Stimulated activated CD8-positive, alpha-beta memory T cell treated with anti-CD3 and anti-CD28 coated beads, Interleukin-12 subunit alpha, Interleukin-12 subunit beta, amount 100 ng/mL, for 4 hours (primary cell): ENCODE measurements around the gene SLC35G1.

Experiments used
- DNase-seq: peaks from one replicate; pipeline ENCODE4 v3.0.0-alpha.2; 2020; ENCODE audit warnings: low read depth

Gene SLC35G1

DNA sequence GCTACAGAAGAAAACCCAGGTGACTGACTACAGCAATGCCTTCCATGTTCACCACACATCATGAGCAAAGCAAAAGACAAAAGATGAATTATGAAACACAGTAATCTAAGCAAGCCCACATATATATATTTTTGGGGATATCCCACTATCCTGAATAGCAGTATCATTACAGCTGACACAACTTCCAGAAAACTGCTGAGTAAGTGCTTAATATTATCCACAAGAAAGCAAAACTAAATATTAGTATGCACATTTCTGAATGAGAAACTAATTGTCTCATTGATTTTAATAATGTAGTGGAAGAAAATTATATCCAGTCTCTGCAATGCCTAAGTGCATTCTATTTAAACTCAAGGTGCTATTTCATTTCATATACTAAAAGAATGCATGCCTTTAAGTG is 14.5 kb upstream of the SLC35G1 start:
- no peak for DNase-seq

DNA sequence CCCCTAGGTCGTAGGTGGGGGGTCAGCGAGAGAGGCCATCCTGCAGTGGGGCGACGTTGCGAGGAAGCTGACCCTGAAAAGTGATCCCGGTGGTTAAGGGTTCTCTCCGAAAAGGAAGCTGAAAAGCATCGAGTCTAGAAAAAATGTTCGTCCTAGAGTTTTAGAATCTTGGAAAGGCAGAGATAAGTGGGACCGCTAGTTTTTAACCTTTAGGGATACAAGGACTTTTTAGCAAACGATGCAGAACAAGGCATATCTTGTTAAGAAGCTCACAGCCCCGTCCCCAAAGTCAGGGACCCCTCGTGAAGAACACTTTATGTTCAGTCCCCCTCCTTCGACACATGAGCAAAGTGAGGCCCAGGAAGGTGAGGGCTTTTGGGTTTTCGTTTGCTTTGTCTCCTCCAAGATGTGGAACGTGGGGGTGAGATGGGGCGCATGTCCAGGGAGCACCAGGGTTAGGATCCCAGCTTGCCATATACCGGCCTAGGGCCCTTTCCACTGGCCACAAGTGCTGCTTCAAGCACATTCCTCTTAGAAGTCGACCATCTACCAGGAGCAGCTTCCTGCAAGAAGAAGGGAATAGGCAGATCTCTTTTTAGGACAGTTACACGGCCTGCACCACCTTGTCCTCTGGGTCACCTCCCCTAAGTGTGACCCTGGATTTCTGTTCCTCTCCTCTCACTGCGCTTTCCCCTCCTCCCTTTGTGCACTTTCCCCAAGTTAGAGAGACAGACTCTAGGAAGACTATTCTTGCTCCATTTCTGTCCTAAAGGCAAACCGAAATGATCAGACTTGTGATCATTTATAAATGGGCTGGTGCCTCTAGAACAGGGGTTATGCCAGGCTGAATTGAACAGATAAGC is 969 bp downstream of the SLC35G1 start:
- DNase-seq = no peak

DNA sequence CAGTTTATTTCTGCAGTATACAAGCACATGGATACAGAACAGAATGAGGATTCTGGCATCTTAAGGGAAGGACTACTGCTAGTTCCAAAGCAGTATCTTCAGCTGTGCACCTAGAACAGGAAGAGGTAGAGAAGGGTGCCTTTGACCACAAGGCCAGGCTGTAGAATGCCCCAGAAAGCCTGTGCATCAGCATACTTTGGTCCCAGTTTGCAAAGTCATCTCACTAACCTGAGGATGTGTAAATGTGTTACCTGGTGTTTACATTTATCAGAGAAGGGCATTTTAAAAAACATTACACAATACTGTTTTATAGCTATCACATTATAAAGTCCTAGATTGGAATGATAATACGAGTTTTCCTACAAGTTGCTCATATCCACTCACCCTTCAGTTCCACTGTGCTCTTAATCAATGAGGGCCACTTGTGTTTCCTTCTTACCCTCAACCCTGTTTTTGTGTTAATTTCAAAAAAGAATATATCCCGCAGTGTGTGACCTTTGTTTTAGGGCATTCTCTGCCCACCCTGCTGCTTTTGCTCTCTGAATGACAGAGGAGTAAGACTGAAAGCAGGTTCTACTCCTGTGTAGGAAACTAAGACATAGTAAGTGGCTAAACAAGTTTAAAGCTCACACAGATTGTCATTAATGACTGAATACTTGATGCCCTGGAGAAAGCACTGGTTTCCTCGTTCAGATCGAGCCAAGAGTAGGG is 3.4 kb downstream of the SLC35G1 start:
- no peak for DNase-seq

DNA sequence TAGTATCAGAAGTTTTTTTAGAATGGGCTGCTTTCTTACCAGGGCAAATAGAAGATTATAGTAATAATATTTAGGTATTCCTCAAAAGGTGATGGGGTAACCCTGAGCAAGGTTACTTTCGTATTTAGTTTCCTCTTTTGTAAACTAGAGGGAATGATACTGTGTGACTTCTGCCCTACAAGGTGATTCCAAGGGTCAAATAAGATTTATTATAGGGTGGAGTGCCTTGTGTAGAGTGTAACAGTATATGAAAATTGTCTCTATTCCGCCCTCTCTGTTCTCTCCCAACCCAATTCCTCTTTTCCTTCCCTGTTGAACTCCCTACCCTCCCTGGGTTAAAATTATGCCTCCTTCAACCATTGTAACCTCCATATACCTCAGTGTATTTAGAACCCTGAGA is 5.3 kb downstream of the SLC35G1 start:
- no peak for DNase-seq

DNA sequence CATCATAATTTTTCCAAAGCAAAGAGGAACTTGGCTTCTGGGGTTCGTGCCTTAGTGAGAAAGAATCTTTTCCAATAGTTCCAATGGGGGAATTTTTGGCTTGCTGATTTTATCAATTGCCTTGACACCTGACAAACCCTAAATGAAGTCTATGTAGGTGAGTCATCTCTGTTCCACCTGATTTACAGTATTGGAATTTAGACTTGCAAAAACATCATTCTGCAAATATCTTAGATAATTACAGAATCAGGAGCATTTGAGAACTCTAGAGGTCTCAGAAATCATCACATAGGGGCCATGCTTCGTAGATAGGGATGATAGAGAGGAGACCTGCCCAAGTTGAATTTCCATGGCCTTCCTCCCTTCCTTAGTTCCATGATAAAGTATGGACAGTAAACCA is 9.3 kb downstream of the SLC35G1 start:
- no peak for DNase-seq

DNA sequence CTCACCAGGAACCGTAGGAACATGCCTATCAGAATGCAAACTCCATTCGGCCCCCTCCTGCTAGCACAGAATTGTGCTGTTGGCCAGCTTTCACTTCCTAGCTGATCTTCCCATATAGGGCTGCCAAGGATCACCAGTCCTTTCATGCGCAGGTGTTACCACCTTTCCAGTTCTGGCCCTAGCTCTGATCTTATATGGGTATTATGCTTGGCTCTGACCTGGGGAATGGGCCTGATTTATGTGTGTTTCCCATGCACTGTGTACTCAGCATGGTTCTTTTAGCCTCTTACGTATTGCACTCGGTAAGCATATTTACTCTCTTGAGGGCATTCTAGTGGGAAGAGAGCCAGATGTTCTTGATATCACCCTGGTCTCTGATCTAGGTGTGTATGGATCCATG is 11.1 kb downstream of the SLC35G1 start:
- no peak for DNase-seq

DNA sequence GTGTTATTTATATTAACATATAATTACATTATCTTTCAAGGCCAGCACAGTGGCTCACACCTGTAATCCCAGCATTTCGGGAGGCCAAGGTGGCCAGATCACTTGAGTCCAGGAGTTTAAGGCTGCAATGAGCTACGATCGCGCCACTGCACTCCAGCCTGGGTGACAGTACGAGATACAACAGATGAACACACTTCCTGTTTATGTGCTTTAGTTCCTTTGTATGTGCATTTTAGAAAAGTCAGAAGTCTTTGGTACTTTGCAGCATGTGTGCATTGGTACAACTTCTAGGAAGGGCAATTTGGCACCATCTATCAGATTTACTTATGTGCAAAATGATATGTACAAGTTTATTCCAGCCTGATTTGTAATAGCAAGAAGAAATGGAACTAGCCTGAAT is 13.3 kb downstream of the SLC35G1 start:
- no peak for DNase-seq

DNA sequence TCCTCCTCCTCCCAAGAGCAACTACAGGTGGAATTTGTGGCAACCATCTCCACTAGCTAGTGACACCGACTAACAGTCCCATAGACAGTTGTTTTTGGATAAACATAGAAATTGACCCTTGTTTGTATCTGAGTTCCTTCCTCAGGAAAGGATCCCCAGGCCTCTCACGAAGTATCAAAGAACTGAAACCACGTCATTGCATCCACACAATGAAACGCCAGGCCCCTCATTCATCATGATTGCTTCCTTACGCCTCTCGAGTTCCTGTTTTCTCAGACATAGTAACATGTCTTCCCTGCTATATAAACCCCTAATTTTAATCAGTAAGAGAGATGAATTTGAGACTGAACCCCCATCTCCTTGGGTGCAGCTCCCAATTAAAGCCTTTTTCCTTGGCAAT is 18.1 kb downstream of the SLC35G1 start:
- DNase-seq = no peak

DNA sequence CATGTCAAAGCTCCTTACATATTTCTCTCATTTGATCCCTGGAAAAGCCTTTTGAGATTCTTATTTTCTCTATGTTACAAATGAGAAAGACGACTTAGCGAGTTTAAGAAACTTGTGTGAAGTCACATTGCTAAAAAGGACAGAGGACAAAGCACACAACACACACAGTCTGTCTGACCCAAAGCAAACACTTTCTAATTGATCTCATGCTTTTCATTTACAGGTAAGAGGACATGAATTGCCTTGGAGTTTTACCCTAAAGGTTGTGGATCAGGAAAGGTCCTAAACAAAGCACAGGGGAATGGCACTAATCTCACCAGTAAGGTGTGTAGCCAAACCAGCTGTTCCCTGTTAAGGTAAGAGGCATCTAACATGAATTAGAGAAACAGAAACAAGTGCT is 18.7 kb downstream of the SLC35G1 start:
- DNase-seq = no peak

DNA sequence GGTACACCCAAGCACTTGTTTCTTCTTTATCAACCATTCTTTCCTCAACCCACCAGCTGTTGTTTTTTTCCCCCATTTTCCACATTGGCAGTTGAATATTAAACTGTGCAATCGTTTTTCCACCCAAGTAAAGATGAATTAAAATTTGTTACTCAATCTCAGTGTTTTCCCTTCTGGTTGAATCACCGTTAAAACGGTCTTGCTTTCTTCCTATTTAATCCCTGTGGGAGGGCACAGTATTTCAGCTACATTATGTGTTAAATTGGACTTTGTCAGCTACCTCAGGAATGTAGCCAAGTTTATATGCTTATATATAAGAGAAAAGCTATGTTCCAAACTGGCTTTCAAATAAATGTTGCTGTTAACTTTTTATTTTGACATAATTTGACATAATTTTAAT is 19.9 kb downstream of the SLC35G1 start:
- DNase-seq = no peak

DNA sequence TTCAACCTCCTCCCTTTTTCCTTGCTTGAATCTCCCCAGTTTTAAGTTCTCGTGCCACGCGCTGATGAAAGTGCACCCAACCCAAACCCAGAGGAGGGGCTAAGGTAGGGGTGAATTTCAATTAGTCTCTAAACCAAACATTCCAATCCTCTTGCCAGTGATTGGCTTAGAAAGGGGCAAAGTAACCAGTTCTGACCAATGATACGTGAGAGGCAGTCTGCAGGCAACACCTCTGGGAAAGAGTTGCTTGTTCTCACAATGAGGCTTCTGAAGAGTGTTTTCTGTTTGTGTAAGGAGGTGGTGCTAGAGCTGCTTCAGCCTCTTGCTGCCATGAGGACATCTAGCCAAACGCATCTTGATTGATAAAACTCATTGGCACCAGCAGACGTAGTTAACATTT is 21.8 kb downstream of the SLC35G1 start:
- no peak for DNase-seq

DNA sequence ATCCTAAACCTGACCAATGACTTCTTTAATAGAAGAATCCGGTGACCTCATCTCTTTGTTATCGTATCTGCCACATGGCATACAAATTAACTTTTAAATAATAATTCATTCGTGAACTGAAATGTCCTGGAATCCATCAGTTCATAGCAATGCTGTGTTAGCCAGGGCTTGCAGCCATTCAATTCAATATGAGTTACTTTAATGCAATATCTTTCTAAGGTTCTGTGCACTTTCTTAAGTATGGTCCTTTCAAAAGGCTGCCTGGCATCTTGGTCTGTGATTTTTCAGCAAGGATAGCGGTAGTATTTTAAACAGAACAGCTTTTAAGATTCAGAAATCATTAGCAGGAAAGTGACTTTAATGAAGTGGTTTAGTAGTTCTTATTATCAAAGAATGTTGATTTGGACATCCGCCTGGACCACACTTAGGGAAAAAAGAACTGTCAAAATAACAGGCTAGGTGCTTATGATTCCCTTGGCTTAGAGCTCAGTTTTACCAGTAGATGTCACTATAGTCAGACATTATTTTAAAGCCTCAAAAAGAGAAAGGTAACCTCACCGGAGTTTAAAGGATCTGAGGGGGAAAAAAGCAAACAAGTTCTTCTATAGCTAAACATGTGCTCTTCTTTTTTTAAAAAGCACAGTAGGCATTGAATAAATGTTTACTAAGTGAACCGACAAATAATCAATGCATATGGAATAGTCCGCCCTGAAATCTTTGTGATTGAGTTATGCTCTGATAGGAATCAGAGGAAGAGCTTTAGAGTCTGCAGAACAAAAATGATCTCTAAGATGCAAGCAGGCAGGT is 22.7 kb downstream of the SLC35G1 start:
- DNase-seq = no peak

DNA sequence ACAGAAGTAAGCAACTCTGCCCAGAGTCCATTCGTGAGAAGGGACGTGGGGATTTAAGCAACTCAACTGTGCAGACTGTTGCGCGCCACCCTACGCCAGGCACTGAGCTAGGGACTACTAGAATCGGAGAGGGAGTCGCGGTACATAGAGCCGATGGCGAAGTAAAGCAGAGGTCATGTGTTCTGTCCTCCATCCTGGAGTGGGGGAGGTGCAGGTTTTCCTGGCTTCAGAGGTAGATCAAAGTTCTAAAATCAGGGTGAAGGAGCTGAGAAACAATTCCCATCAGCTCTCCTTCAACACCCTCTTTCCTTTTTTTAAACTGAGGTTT is 23.2 kb downstream of the SLC35G1 start:
- no peak for DNase-seq

DNA sequence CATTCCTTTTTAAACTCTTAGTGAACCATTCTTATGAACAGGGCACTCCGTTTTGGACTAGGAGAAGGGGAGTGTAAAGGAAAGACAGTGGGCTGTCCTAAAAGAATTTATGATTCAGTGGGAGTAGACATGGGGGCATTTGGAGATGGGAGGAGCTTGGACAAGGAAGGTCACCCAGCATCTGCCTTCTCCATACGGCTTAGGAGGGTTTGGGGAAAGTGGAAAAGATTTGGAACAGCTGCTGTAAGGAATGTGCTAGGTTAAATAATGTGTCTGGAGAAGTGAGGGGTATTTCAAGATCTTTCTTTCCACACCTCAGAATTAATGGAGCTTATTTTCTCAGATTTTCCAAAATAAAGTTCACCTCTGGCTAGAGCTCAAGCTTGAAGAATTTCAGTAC is 24.0 kb downstream of the SLC35G1 start:
- DNase-seq = no peak

DNA sequence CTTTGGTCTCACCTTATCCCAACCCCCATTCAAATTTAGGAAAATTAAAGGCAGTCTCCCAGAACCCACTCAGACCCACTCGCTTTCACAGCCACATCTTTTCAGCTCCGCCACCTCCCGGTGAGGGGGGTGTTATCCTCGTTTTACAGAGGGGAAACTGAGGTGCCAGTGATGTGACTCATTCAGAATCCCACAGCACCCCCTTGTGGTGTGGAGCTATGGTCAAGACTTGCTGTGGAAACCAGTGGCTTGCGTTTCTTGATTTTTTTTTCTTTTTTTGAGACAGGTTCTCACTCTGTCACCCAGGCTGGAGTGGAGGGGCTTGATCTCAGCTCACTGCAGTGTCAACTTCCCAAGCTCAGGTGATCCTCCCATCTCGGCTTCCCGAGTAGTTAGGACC is 27.6 kb downstream of the SLC35G1 start:
- no peak for DNase-seq

DNA sequence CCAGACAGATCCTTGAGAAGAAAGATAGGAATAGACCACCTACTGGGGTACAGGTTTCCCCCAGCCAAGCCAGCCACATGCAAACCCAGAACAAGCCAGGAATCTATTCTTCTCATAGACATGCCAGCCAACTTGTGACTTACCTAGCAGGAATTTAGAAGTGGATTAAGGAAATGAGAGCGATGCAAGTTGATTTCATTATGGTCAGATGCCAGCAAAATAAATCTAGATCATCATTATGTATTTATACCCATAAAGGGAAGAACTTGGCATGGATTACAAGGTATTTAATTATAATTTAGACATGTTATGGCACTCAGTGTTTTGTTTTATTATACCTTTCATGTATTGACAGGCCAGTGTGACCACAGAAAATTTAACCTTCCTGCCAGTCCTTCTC is 32.8 kb downstream of the SLC35G1 start:
- DNase-seq = no peak

DNA sequence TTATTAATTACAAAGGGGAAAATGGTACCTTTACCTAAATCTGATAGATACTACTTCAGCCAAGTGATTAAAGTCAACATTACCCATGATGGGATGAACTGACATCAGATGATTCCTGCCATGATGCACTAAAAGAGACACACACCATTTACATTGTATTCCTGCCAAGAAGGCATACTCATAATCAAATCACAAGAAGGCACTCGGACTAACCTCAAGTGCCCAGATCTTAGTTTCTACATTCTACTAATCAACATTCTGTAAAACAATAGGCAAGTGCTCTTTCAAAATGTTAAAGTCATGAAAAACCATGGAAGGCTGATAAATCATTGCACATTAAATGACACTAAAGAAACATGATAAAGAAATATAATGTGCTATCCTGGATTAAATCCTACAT is 44.4 kb downstream of the SLC35G1 start:
- no peak for DNase-seq

DNA sequence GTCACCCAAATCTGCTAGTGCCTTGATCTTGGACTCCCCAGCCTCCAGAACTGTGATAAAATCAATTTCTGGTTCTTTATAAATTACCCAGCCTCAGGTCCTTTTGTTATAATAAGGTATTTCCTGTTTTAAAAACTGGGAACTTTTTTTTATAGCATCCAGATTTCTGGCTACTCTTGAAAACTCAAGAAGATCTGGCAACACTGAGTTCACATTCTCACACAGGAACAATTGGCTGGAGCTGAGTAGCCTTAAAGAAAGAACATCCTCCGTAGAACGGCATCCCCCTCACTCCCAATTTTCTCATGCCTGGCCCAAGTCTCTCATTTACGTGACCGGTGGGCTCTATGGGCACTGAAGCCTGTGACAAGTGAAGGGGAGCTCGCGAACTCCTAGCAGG is 47.1 kb downstream of the SLC35G1 start:
- DNase-seq = no peak

DNA sequence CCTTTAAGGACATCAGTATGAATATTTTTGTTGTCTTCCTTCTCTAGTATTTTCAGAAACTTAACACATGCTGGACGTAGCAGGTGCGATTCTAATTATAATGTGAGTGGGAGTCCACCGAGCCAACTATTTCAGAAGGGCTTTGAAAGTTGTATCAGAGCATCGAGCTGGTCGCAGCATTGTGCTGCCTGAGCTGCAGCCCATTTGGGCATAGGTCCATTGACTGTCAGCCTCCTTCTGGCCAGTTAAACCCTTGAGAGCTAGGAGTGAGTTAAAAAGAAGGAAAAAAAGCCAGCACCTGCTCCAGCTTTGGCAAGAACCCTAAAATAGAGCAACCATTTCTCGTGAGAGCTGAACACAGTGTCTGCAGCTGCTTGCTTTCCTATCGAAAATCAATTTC is 47.8 kb downstream of the SLC35G1 start:
- DNase-seq = no peak

DNA sequence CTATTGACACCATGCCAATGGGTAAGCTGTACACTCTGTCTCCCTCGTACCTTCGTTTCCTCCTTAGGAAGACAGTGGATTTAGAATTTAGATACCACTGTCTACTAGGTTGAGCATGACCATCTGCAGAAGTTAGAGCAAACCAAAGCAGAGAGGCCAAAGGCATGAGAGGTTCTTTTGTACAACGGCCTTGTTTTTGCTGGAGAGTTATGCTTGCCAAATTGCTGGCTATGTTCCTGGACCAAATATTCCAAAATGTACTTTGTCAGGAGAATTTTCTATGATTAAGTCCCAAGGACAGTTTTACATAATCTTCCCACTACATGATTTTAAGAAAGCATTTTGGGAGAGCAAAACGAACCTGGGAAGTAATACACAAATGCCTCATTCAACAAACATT is 52.0 kb downstream of the SLC35G1 start:
- no peak for DNase-seq

DNA sequence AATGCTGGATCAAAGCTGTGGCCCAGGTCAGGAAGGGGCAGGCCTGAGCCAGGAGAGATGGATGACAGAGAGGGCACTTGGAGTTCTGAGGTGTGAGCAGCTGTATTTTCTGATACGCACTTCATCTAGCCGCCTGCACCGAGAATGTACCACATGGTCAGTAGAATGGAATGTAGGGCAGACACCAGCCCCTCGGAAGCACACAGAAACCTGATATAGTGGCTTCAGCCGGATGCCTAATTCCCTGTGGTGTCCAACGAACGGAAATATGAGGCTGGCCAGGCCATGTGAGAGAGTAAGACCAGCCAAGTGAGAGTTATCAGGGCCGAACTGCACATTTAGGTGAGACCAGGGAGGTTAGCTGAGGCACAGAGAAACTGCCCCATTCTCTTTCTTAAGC is 53.3 kb downstream of the SLC35G1 start:
- DNase-seq = no peak

DNA sequence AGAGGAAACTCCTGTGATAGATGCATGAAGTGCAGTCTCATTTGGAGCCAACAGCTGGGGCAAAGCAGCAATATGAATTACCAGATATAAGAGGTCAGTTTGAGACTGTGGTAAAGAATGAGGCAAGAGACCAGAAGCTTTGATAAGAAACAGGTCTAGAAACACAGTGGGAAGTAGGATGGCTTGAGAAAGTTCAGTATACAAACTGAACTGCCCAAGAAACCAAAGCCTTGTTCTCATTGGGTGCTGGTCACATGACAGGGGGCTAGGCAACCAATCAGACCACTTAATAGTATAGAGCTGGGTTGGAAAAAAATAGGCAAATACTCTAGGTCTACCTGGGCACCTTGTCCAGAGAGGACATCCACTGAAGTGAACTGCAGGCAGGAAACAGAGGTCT is 53.7 kb downstream of the SLC35G1 start:
- DNase-seq = no peak

DNA sequence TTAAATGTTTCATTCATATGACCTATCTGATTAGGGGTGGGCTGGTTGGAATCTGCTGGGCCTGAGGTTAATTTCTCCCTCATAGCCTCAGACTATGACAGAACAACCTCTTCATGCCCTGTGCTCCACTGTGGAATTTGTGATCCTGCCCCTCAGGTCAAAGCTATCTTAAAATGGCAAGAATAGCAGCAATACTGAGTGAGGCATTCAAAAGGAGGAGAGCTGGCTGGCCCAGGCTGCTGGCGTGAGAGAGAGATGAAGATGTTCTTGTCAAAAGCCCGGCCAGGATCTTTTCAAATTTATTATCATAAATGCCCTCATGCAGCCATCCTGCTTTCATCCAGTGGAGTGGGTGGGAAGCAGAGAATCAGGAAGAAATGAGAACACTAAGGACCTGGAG is 58.1 kb downstream of the SLC35G1 start:
- no peak for DNase-seq
